Dermis blood vessel endothelial cell (primary cell): ENCODE data around the gene CDC42EP3. TPM values are rescaled to one million over a fixed set of nuclear protein-coding genes. Genes with fewer than 3 reads are reported as not detected.

ENCODE experiments used
- DNase-seq: peaks from one replicate; pipeline ENCODE4 v3.0.0; 2010
- total RNA-seq: library from RNA; depleted of rRNA; stranded (reverse); fragments of >200 nt; gene quantifications from 2 replicates; pipeline ENCODE4 v1.2.3, GENCODE V29; 2014

CDC42EP3 gene
- total RNA-seq, 1 donor from 2014 or later: 21.3 TPM

DNA sequence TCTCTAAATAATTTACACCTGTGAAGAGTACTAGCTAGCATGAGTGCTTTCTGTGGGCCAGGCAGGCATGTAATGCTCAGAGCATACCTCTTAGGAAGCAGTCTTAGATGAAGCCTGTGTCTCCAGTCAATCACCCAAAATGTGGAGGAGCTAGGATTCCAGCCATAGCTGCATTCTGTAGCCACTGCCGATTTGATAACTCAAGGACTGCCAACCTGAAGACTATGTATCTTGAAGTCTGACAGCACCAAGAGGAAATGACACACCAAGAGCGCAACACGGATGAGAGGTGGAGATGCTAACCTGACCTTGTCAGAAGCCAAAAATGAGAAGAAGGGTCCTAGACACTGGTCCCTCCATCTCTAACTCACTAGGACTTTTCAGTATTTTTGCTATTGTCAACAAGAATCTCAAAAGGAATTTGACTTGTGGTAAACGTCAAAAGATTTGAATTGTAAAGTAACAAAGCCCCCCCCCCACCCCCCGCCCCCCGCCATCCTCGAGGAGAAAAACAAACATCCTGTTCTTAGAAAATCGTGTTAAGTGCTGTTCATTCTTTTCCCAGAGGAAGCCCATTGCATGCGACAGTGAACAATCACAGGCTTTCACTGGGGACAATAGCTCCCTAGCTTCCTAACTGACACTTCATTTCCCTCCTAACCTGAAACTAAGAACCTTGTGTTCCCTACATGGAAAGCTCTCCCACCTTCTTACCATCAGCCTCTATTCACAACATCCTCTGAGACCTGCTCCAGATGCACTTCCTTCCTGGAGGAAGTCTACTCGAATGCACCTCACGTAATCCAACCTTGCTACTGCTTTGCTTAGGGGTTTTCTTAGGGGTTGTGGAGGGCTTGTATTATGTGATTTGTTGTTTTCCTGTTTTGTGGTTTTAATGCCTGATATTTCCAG, 14.7 kb downstream of the CDC42EP3 start:
- DNase-seq: peak; percentile 95

- DNase-seq: no peak
Observed at GRCh38 chr2:37654932-37655841, 16.3 kb downstream of the CDC42EP3 start.

- DNase-seq: peak; percentile 38
Observed at GRCh38 chr2:37654419-37654818, 17.0 kb downstream of the CDC42EP3 start.

DNA sequence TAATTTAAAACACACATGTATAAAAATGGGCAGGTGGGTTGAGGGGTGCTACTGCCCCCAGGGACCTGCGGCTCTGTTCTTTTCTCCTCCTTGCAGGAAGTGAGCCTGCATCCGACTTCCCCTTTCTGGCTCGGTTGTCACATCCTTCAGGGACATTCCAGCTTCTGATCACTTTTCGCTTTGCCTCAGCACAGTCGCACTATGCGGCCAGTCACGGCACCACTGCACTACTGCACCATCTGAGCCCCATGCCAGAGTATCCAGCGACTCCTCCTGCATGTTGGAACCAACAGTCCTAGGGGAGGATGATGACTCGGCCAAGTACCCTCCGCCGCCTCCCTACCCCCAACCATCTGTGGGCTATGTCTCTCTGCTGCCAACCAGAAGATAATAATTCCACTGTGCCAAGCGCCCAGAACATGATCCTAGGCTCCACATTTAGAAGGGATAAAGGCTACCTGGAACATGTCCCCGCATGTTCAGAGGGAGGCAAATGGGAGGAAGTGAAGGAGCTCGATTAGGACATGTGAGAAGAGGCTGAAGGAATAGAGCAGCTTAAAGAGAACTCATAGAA, 17.6 kb downstream of the CDC42EP3 start:
- peak; percentile 68 for DNase-seq

- peak; percentile 48 for DNase-seq
Observed at GRCh38 chr2:37653093-37653492, 18.3 kb downstream of the CDC42EP3 start.

DNA sequence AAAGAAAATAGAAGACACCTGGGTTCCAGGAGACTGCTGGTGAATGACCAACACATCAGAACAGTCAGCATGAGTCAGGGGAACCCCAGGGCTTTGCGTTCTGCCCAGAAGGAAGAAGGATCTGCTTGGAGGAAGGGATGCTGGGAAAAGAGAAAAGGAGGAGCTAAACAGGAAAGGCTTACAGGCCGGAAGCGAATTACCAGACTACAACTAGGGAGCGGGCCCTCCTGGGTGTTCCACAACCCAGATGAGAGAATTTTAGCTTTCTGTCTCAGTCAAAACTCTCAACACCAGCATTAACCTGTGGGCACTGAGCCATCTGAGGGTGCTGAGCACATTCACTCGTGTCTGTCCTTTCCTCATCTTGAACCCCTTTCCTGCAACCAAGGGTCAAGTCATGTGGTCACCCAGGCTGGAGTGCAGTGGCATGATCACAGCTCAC, 19.2 kb downstream of the CDC42EP3 start:
- DNase-seq: peak; percentile 74

GRCh38 chr2:37650548-37651093, 20.8 kb downstream of the CDC42EP3 start:
- no peak for DNase-seq

- DNase-seq: no peak
Observed at GRCh38 chr2:37649518-37649917, 21.9 kb downstream of the CDC42EP3 start.

GRCh38 chr2:37648331-37649011, 23.0 kb downstream of the CDC42EP3 start:
- peak; percentile 92 for DNase-seq

GRCh38 chr2:37647971-37648330, 23.5 kb downstream of the CDC42EP3 start:
- no peak for DNase-seq

GRCh38 chr2:37645836-37646235, 25.6 kb downstream of the CDC42EP3 start:
- no peak for DNase-seq

- DNase-seq: peak; percentile 89
Observed at GRCh38 chr2:37645362-37645761, 26.1 kb downstream of the CDC42EP3 start.

- peak; percentile 69 for DNase-seq
Observed at GRCh38 chr2:37644191-37644590, 27.3 kb downstream of the CDC42EP3 start.

DNA sequence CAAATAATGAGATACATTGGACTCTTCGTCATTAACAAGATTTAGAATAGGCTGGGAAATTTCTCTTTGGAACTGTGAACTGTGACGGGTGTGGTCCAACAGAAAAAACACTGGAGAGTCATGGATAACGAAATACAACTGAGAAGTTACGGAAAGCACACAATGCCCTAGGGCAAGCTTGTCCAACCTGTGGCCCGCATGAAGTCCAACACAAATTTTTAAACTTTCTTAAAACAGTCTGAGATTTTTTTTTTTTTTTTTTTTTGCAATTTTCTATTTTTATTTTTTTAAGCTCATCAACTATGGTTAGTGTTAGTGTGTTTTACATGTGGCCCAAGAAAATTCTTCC, 27.7 kb downstream of the CDC42EP3 start:
- DNase-seq: no peak

GRCh38 chr2:37642907-37643729, 28.3 kb downstream of the CDC42EP3 start:
- no peak for DNase-seq

GRCh38 chr2:37641582-37642171, 29.8 kb downstream of the CDC42EP3 start:
- no peak for DNase-seq

DNA sequence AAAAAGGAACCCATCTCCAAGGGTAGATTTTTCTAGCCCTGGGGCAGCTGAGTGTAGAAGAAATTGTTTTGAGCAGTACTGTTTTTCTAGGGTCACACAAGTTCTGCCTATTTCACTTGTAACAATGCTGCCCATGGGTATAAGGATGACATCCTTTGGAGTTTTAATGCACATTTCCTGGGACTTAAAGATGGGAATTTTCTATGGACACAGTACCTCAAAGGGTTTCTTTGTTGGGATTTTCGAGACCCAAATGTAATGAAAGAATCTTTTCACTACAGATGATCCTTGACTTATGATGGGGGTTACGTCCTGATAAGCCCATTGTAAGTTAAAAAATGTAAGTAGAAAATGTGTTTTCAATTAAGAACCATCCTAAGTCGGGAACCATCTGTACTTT, 31.8 kb downstream of the CDC42EP3 start:
- DNase-seq: no peak

GRCh38 chr2:37638973-37639372, 32.5 kb downstream of the CDC42EP3 start:
- DNase-seq: no peak

- no peak for DNase-seq
Observed at GRCh38 chr2:37637985-37638384, 33.5 kb downstream of the CDC42EP3 start.

- no peak for DNase-seq
Observed at GRCh38 chr2:37637190-37637860, 34.1 kb downstream of the CDC42EP3 start.
